Measurements from ENCODE around the gene LSP1.
"Not testable (repeated sequence)": the region's sequence is repeated elsewhere in the genome, so short reads cannot be mapped to it uniquely, and the experiment has no call there.

DNA sequence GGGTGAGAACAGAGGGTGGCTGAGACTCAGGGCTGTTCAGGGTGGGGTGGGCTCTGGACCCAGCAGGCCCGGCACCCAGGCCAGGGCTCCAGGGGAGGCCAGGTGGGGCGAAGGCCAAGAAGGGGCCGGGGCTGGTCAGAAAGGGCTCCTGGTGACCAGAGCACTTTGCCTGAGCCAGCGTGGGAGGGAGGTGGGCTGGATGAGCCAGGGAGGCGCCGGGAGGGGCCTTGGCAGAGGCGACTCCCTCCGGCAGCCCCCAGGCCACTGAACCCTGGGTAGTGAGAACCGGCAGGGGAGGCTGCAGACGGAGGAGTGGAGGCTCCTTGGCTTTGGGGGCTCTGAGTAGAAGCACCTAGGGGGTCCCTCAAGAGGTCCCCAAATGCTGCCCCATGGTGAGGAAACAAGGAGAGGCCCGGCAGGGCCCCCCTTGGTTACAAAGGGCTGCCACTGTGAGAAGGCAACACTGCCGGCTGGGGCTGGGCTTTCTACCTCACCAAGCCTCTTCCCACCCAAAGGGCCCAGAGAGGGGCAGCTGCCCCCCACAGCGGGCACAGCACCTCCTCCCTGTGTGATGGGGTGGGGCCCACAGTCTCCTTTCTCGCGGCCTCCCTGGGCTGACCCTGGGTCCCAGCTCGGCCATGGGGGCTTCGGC, 21.7 kb downstream of the LSP1 start:
- not testable (repeated sequence) for TF ChIP-seq ZFP3 (CRISPR knock-in tag; IDR thresholded peaks at IDR 0.05); PATZ1 (CRISPR knock-in tag; IDR thresholded peaks at IDR 0.05; ENCODE audit: borderline replicate concordance); ZNF565 (CRISPR knock-in tag; conservative IDR thresholded peaks at IDR 0.05; ENCODE audit: low read depth); ZFP30 (CRISPR knock-in tag; IDR thresholded peaks at IDR 0.05); ZNF8 (CRISPR knock-in tag; IDR thresholded peaks at IDR 0.05); TOX (CRISPR knock-in tag; IDR thresholded peaks at IDR 0.05; ENCODE audit: borderline replicate concordance); CSDC2 (CRISPR knock-in tag; IDR thresholded peaks at IDR 0.05); BACH2 (CRISPR knock-in tag; IDR thresholded peaks at IDR 0.05; ENCODE audit: borderline replicate concordance); ARNTL (CRISPR knock-in tag; IDR thresholded peaks at IDR 0.05; ENCODE audit: borderline replicate concordance, low read depth)
- TF ChIP-seq, protein P1, sequence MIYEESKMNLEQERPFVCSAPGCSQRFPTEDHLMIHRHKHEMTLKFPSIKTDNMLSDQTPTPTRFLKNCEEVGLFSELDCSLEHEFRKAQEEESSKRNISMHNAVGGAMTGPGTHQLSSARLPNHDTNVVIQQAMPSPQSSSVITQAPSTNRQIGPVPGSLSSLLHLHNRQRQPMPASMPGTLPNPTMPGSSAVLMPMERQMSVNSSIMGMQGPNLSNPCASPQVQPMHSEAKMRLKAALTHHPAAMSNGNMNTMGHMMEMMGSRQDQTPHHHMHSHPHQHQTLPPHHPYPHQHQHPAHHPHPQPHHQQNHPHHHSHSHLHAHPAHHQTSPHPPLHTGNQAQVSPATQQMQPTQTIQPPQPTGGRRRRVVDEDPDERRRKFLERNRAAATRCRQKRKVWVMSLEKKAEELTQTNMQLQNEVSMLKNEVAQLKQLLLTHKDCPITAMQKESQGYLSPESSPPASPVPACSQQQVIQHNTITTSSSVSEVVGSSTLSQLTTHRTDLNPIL (CRISPR knock-in tag; IDR thresholded peaks at IDR 0.05; ENCODE audit: low read depth): not testable (repeated sequence)

Data from SK-N-SH treated with all-trans-retinoic acid at 6 μM for 48 hours (cell line).